H1 (cell line): ENCODE data around the gene TOM1L2. TPM values are rescaled to one million over a fixed set of nuclear protein-coding genes. Genes with fewer than 3 reads are reported as not detected.

Experiments used
- microRNA counts: library from miRNA; unstranded; fragments of <30 nt; microRNA quantifications from one replicate; lab custom pipeline; 2015
- microRNA-seq, 2 experiments: library from miRNA; unstranded; fragments of <30 nt; microRNA quantifications; one replicate each; pipeline versions ENCODE4 to v1.2.0, GENCODE V29; 2016 to 2020; ENCODE audit warnings: borderline microRNAs expressed in 2 of 2, borderline number of aligned reads in 2 of 2, borderline replicate concordance in 1 of 2
- polyA plus RNA-seq, 7 experiments: library from polyadenylated mRNA; depleted of rRNA in 3 of 7; stranded (reverse) in 5 of 7; unstranded in 2 of 7; fragments of >200 nt in 5 of 7; fragments of 200-250 nt in 2 of 7; gene quantifications; 1 replicate in 5 of 7; 2 replicates in 1 of 7; 4 replicates in 1 of 7; pipeline versions ENCODE4 v1.2.1 to v1.2.3, GENCODE V29; 2011 to 2013; ENCODE audit warnings: missing spikeins in 2 of 7, mixed read lengths in 2 of 7
- small RNA-seq: library from polyadenylated mRNA; stranded (forward); fragments of <200 nt; extraction: miRNeasy Mini kit (QIAGEN cat#:217004); gene quantifications from one replicate; pipeline ENCODE3, GENCODE V24; 2013; ENCODE audit not compliant: insufficient read depth
- total RNA-seq: library from RNA; stranded (reverse); fragmentation: NEBNext Ultra II Directional; extraction: Animal tissue kit (Norgen Biotek cat#: 25700); gene quantifications from 2 replicates; pipeline ENCODE4 v1.2.1, GENCODE V29; 2021

Gene TOM1L2
- total and polyA plus RNA-seq, 2 of the 8 experiments (the other 6 are each of a cell fraction or from before 2014, with no cell fraction given) = 2.0 to 3.4 TPM

MicroRNA genes within 50 kb of the gene (microRNA counts, 767-probe panel; counts per million panel counts)
- microRNA hsa-miR-33b-5p (lab: Ali Mortazavi, UCI) = 879 counts per million, percentile 95 among the panel's probes with 10 or more counts

Small RNA genes lying within 50 kb of the gene (microRNA-seq; reads per million reads assigned to microRNA genes)
- gene MIR33B = 14.5 to 57.9 reads per million in 2 experiments
- gene MIR6777 = 0.92 to 2.0 reads per million in 2 experiments

Small RNA genes lying within 50 kb of the gene (small RNA-seq; reads per million reads assigned to genes)
- gene MIR33B = 11.3 reads per million, percentile 84 among the genes with 10 or more reads in this experiment
- 2.1 reads per million, percentile 17 among the genes with 10 or more reads in this experiment for gene MIR6777

Other genes starting within 250 kb of the TOM1L2 start
- gene SREBF1, start 135.4 kb downstream of the TOM1L2 start, total RNA-seq = 69.9 and 70.8 TPM in 2 replicates
- gene SREBF1, start 135.4 kb downstream of the TOM1L2 start, polyA plus RNA-seq (2011; rRNA removed) = 28.6 and 64.6 TPM in 2 replicates
- gene DRC3, start 462 bp upstream of the TOM1L2 start, total RNA-seq = not detected in 2 replicates
- gene DRC3, start 462 bp upstream of the TOM1L2 start, polyA plus RNA-seq (2011; rRNA removed) = 0.22 and 0.59 TPM in 2 replicates
- gene ATPAF2, start 66.8 kb upstream of the TOM1L2 start, total RNA-seq = 22.9 and 23.3 TPM in 2 replicates
- gene ATPAF2, start 66.8 kb upstream of the TOM1L2 start, polyA plus RNA-seq (2011; rRNA removed) = 19.6 and 28.3 TPM in 2 replicates
- 15.0 and 15.2 TPM in 2 replicates for gene GID4, start 67.0 kb upstream of the TOM1L2 start, total RNA-seq
- gene GID4, start 67.0 kb upstream of the TOM1L2 start, polyA plus RNA-seq (2011; rRNA removed) = 5.4 and 5.6 TPM in 2 replicates
- 44.6 and 50.1 TPM in 2 replicates for gene DRG2, start 115.5 kb upstream of the TOM1L2 start, total RNA-seq
- 47.8 and 57.5 TPM in 2 replicates for gene DRG2, start 115.5 kb upstream of the TOM1L2 start, polyA plus RNA-seq (2011; rRNA removed)
- 1.5 and 1.6 TPM in 2 replicates for gene MYO15A, start 136.4 kb upstream of the TOM1L2 start, total RNA-seq
- gene MYO15A, start 136.4 kb upstream of the TOM1L2 start, polyA plus RNA-seq (2011; rRNA removed) = 4.2 and 5.5 TPM in 2 replicates
- 86.4 and 86.6 TPM in 2 replicates for gene ALKBH5, start 211.4 kb upstream of the TOM1L2 start, total RNA-seq
- 63.7 and 66.5 TPM in 2 replicates for gene ALKBH5, start 211.4 kb upstream of the TOM1L2 start, polyA plus RNA-seq (2011; rRNA removed)